HepG2 (cell line): ENCODE data around the gene DOCK3. TPM values are rescaled to one million over a fixed set of nuclear protein-coding genes. Genes with fewer than 3 reads are reported as not detected.

Experiments
- CTCF ChIP-seq: sonication (generic); formaldehyde crosslinking; IDR thresholded peaks from 2 replicates; pipeline ENCODE4 v1.5.0; 2020; ENCODE audit warnings: mild to moderate bottlenecking, missing genetic modification reagents, moderate library complexity
- ESRRA ChIP-seq: sonication (generic); formaldehyde crosslinking; IDR thresholded peaks from 2 replicates; pipeline ENCODE4 v1.5.1; 2020; ENCODE audit warnings: mild to moderate bottlenecking, low read depth, missing genetic modification reagents
- MAFK ChIP-seq, 2 experiments: IDR thresholded peaks in 1 of 2; conservative IDR thresholded peaks in 1 of 2; 2 replicates each; pipeline ENCODE4 v1.6.1; 2011; ENCODE audit warnings: improper control_type of control experiment in 2 of 2, low read length in 2 of 2
- MIXL1 ChIP-seq: IDR thresholded peaks from 2 replicates; pipeline ENCODE4 v1.6.1; 2016
- RAD51 ChIP-seq: fragments of 450-650 bp; IDR thresholded peaks from 2 replicates; pipeline ENCODE4 v1.6.1; 2016; ENCODE audit warnings: borderline replicate concordance
- ZNF280B ChIP-seq: sonication (generic); formaldehyde crosslinking; IDR thresholded peaks from 2 replicates; pipeline ENCODE4 v1.5.0; 2020; ENCODE audit warnings: missing genetic modification reagents, mild to moderate bottlenecking, borderline replicate concordance
- ZNF614 ChIP-seq: IDR thresholded peaks from 2 replicates; pipeline ENCODE4 v1.6.1; 2018; ENCODE audit warnings: missing biosample characterization, missing genetic modification reagents, inconsistent platforms, borderline replicate concordance
- ZNF703 ChIP-seq: sonication (generic); formaldehyde crosslinking; IDR thresholded peaks from 2 replicates; pipeline ENCODE4 v1.5.1; 2020; ENCODE audit warnings: missing genetic modification reagents, mild to moderate bottlenecking, moderate library complexity, borderline replicate concordance
- polyA plus RNA-seq, 8 experiments: library from polyadenylated mRNA; depleted of rRNA in 3 of 8; stranded (reverse) in 7 of 8; unstranded in 1 of 8; fragments of >200 nt; fragmentation: Illumina TruSeq in 4 of 8; extraction: Trizol in 4 of 8; gene quantifications; 2 replicates each; pipeline versions ENCODE4 v1.2.1 to v1.2.3, GENCODE V29; 2011 to 2016; ENCODE audit warnings: low read depth in 4 of 8, missing spikeins in 1 of 8, mixed read lengths in 1 of 8; ENCODE audit not compliant: insufficient read depth in 1 of 8
- total RNA-seq, 5 experiments: library from RNA; depleted of rRNA; stranded (reverse); fragments of >200 nt; fragmentation: Illumina TruSeq; extraction: Trizol; gene quantifications; 2 replicates each; pipeline ENCODE4 v1.2.3, GENCODE V29; 2016; ENCODE audit warnings: low read depth in 1 of 5

DOCK3 gene
- total and polyA plus RNA-seq, 2 of the 13 experiments (the other 11 are each of a cell fraction or from before 2014, with no cell fraction given), result not detected

GRCh38 chr3:51371943-51372557 lies 697.3 kb downstream of the DOCK3 start (continued):
- TF ChIP-seq ZNF703 (no peak), ESRRA (CRISPR knock-in tag) (no peak), MIXL1 (CRISPR knock-in tag) (0 out of 2 replicates have a peak, but pooled peaks have one; percentile 37), ZNF614 (CRISPR knock-in tag) (0 out of 2 replicates have a peak, but pooled peaks have one; percentile 26), RAD51 (no peak), MAFK (conservative IDR thresholded peaks at IDR 0.05 in 1 of 2, IDR thresholded peaks at IDR 0.05 in 1 of 2; ENCODE audit: low read length in 2 of 2) (no peak), ZNF280B (CRISPR knock-in tag) (no peak), CTCF (peak; percentile 79)
